Tibial nerve (tissue), 3 donors: ENCODE results near the gene YES1.

Experiments used
- EP300 ChIP-seq, 2 donors: sonication (generic); formaldehyde crosslinking; IDR thresholded peaks; one replicate each; pipeline ENCODE4 v1.6.1; 2017; ENCODE audit warnings: antibody characterized with exemption in 2 of 2, mild to moderate bottlenecking in 1 of 2
- POLR2A ChIP-seq, 2 donors: fragments of 450-650 bp; IDR thresholded peaks; one replicate each; pipeline ENCODE4 v1.6.1; 2017; ENCODE audit warnings: antibody characterized with exemption in 2 of 2, mild to moderate bottlenecking in 2 of 2, moderate library complexity in 2 of 2

GRCh38 chr18:725646-726045 is 86.4 kb downstream of the YES1 start:
- TF ChIP-seq POLR2A (IDR thresholded peaks at IDR 0.05) = no peak
- TF ChIP-seq EP300 (IDR thresholded peaks at IDR 0.05) = no peak
